ENCODE results near the gene TBX3.

The TBX3 gene

DNA sequence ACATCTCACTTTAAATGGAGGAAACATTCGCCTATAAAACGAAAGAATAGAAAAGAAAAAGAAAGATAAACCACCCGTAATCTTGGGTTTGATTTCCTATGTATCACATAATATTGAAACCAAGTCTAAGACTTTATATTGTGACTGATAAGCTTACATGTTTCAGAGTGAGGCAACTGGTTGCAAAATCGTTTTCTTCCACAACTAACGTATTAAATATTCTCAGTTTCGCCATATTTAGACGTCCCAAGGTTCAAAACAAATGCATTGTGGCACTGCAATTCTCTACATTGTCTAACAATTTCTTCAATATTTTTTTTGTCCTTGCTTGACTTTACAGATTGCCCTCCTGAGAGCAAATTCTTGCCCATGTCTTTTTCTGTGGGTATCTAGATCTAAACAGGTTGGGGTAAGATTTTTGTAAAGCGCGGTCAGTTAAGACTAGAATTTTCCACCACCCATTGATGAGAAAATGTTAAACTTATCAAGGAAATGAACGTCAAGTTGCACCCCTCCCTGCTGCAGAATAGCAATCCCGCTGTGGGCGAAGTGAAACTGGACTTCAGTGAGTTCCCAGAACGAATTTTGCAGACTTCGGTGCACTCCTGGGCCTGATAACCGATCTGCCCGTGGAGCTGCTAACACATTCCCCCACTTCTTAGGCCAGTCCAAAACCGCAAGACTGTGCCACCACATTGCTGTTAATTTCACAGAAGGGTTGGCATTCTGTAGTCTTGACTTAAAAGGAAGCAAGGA, 2.7 kb downstream of the TBX3 start:
- peak overlapping the region; percentile 86 for H3K14ac ChIP-seq (ENCODE audit: low read length)

DNA sequence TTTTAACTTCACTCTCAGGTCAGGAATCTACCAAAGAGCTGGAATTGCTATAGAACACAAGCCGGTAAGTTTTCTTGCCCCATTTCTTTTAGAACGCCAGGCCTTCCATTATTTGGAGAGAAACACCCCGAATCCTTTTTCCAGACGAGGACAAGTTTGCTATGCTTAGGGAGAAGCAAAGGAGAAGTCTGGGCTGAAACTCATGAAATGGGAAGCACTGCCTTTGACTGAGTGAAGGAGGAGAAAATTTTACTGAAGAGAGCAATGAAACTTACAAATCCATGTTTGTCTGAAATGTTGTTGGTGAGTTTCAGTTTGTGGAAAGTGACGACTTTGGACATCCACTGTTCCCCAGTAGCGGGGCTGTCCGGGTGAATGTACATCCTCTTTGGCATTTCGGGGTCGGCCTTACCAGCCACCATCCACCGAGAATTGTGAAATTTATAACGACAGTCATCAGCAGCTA, 3.3 kb downstream of the TBX3 start:
- peaks cover 58% of the 10 kb centered on the region for H3K79me2 ChIP-seq (ENCODE audit: control insufficient read depth, insufficient read depth, low read length, poor library complexity)
- H3K4me2 ChIP-seq (ENCODE audit: low read length): peak overlapping the region; percentile 73
- H4K12ac ChIP-seq (ENCODE audit: low read depth, low read length): no peak overlapping the region
- peak overlapping the region; percentile 93 for H3K4ac ChIP-seq (ENCODE audit: low read depth, low read length)
- H2AFZ ChIP-seq (ENCODE audit: insufficient read depth, low read length, poor library complexity): no peak overlapping the region
- peak overlapping the region; percentile 82 for H3K27ac ChIP-seq (ENCODE audit: low read depth, low read length)
- peaks cover 22 to 42% of the 10 kb centered on the region in 2 experiments for H3K36me3 ChIP-seq (ENCODE audit: control insufficient read depth in 1 of 2, insufficient read depth in 2 of 2, low read length in 2 of 2)
- H2BK12ac ChIP-seq (ENCODE audit: low read length): no peak overlapping the region
- peak overlapping the region; percentile 34 for H2BK120ac ChIP-seq (ENCODE audit: insufficient read depth, low read length, poor library complexity)
- peak overlapping the region; percentile 88 for H2BK5ac ChIP-seq (ENCODE audit: low read depth, low read length, poor library complexity)
- peaks cover 21 to 28% of the 10 kb centered on the region in 2 experiments for H3K4me1 ChIP-seq (ENCODE audit: control insufficient read depth in 1 of 2, insufficient read depth in 2 of 2, low read length in 2 of 2)
- H3K14ac ChIP-seq (ENCODE audit: low read length): peak overlapping the region; percentile 59
- DNase-seq: no peak
- no peak overlapping the region for H2AK5ac ChIP-seq (ENCODE audit: low read length)
- H3K79me1 ChIP-seq (ENCODE audit: low read length): peaks cover 59% of the 10 kb centered on the region
- no peaks in the 10 kb centered on the region for H3K27me3 ChIP-seq (ENCODE audit: insufficient read depth, low read length)
- H3K4me3 ChIP-seq (ENCODE audit: low read depth, low read length): peak overlapping the region; percentile 80
- no CpG with 5 or more reads among the region's 11 CpGs for WGBS (ENCODE audit: extremely low coverage, insufficient coverage, insufficient read length)
- H3K18ac ChIP-seq (ENCODE audit: low read length): no peak overlapping the region
- peak overlapping the region; percentile 53 for H4K8ac ChIP-seq (ENCODE audit: low read depth, low read length)
- H3K9me3 ChIP-seq (ENCODE audit: insufficient read depth, low read depth, low read length): no peaks in the 10 kb centered on the region
- H3K23ac ChIP-seq (ENCODE audit: low read length): peak overlapping the region; percentile 70
- peak overlapping the region; percentile 34 for H4K91ac ChIP-seq (ENCODE audit: low read depth, low read length)
- H3K9ac ChIP-seq (ENCODE audit: low read length): peak overlapping the region; percentile 93

More for the DNA sequence above, 2.7 kb downstream of the TBX3 start:
- H3K4ac ChIP-seq (ENCODE audit: low read depth, low read length): peak overlapping the region; percentile 98
- peak overlapping the region; percentile 73 for H3K4me2 ChIP-seq (ENCODE audit: low read length)
- no CpG with 5 or more reads among the region's 17 CpGs for WGBS (ENCODE audit: extremely low coverage, insufficient coverage, insufficient read length)
- H3K27me3 ChIP-seq (ENCODE audit: insufficient read depth, low read length): no peaks in the 10 kb centered on the region
- peaks cover 23 to 27% of the 10 kb centered on the region in 2 experiments for H3K4me1 ChIP-seq (ENCODE audit: control insufficient read depth in 1 of 2, insufficient read depth in 2 of 2, low read length in 2 of 2)
- peak overlapping the region; percentile 74 for H2BK120ac ChIP-seq (ENCODE audit: insufficient read depth, low read length, poor library complexity)
- no peak overlapping the region for H2AK5ac ChIP-seq (ENCODE audit: low read length)
- peaks cover 61% of the 10 kb centered on the region for H3K79me1 ChIP-seq (ENCODE audit: low read length)
- H3K9me3 ChIP-seq (ENCODE audit: insufficient read depth, low read depth, low read length): no peaks in the 10 kb centered on the region
- peak overlapping the region; percentile 54 for H3K18ac ChIP-seq (ENCODE audit: low read length)
- DNase-seq: peak in 1 of 2 donors; percentile 36
- H4K91ac ChIP-seq (ENCODE audit: low read depth, low read length): peak overlapping the region; percentile 66
- peak overlapping the region; percentile 54 for H4K8ac ChIP-seq (ENCODE audit: low read depth, low read length)
- H3K36me3 ChIP-seq (ENCODE audit: control insufficient read depth in 1 of 2, insufficient read depth in 2 of 2, low read length in 2 of 2): peaks cover 15 to 36% of the 10 kb centered on the region in 2 experiments
- H2AFZ ChIP-seq (ENCODE audit: insufficient read depth, low read length, poor library complexity): no peak overlapping the region
- H3K23ac ChIP-seq (ENCODE audit: low read length): no peak overlapping the region
- H4K12ac ChIP-seq (ENCODE audit: low read depth, low read length): peak overlapping the region; percentile 64
- H3K9ac ChIP-seq (ENCODE audit: low read length): peak overlapping the region; percentile 79
- H3K79me2 ChIP-seq (ENCODE audit: control insufficient read depth, insufficient read depth, low read length, poor library complexity): peaks cover 59% of the 10 kb centered on the region
- peak overlapping the region; percentile 15 for H2BK12ac ChIP-seq (ENCODE audit: low read length)
- H2BK5ac ChIP-seq (ENCODE audit: low read depth, low read length, poor library complexity): peak overlapping the region; percentile 94
- H3K27ac ChIP-seq (ENCODE audit: low read depth, low read length): peak overlapping the region; percentile 98
- H3K4me3 ChIP-seq (ENCODE audit: low read depth, low read length): peak overlapping the region; percentile 75

DNA sequence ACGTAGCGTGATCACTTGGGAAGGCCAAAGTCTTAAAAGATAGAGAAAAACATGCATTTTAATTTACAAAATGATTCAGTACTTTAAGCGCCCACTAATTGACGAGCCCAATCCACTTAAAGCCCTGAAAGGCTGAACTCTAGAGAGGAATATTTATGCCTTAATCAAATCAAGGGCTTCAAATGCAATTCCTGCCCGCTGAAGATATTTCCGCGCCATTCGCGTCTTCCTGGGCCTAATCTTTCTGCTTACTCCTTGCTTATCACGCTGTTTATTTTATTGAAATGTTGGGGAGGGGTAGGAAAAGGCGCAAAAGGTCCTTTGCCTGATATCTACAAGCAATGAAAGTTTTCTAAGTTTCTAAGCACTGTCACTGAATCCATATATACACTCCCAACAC, 4.0 kb downstream of the TBX3 start:
- Histone ChIP-seq H2AK5ac (ENCODE audit: low read length) (no peak overlapping the region), H2BK12ac (ENCODE audit: low read length) (no peak overlapping the region), H3K27ac (ENCODE audit: low read depth, low read length) (peak overlapping the region; percentile 75), H2BK120ac (ENCODE audit: insufficient read depth, low read length, poor library complexity) (no peak overlapping the region), H3K18ac (ENCODE audit: low read length) (no peak overlapping the region), H3K4ac (ENCODE audit: low read depth, low read length) (peak overlapping the region; percentile 97), H3K79me1 (ENCODE audit: low read length) (peaks cover 52% of the 10 kb centered on the region), H3K27me3 (ENCODE audit: insufficient read depth, low read length) (no peaks in the 10 kb centered on the region), H4K8ac (ENCODE audit: low read depth, low read length) (peak overlapping the region; percentile 43), H2AFZ (ENCODE audit: insufficient read depth, low read length, poor library complexity) (no peak overlapping the region), H3K4me3 (ENCODE audit: low read depth, low read length) (peak overlapping the region; percentile 67), H4K12ac (ENCODE audit: low read depth, low read length) (peak overlapping the region; percentile 5), H3K14ac (ENCODE audit: low read length) (peak overlapping the region; percentile 73), H3K9me3 (ENCODE audit: insufficient read depth, low read depth, low read length) (no peaks in the 10 kb centered on the region), H3K79me2 (ENCODE audit: control insufficient read depth, insufficient read depth, low read length, poor library complexity) (peaks cover 52% of the 10 kb centered on the region), H3K23ac (ENCODE audit: low read length) (no peak overlapping the region), H3K9ac (ENCODE audit: low read length) (peak overlapping the region; percentile 57), H3K4me2 (ENCODE audit: low read length) (peak overlapping the region; percentile 68), H2BK5ac (ENCODE audit: low read depth, low read length, poor library complexity) (peak overlapping the region; percentile 89), H3K36me3 (ENCODE audit: control insufficient read depth in 1 of 2, insufficient read depth in 2 of 2, low read length in 2 of 2) (peaks cover 25 to 47% of the 10 kb centered on the region in 2 experiments), H3K4me1 (ENCODE audit: control insufficient read depth in 1 of 2, insufficient read depth in 2 of 2, low read length in 2 of 2) (peaks cover 14 to 21% of the 10 kb centered on the region in 2 experiments), H4K91ac (ENCODE audit: low read depth, low read length) (peak overlapping the region; percentile 70)
- no CpG with 5 or more reads among the region's 11 CpGs for WGBS (ENCODE audit: extremely low coverage, insufficient coverage, insufficient read length)
- no peak for DNase-seq

DNA sequence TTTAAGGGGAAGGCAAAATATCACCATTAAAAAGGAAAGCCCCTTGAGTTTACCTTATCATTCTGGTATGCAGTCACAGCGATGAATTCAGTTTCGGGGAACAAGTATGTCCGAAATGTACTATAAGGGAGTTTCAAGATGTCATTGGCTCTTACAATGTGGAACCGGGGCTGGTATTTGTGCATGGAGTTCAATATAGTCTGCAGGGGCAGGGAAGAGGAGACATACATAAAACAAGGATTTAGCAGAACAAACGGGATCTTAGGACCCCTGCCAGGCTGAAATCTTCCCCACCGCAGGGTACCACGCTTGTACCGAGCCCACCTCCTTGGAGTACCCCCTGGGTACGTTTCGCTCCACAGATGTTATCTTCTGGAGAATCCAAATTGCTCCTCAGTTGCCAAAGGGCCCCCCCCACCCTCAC, 4.5 kb downstream of the TBX3 start:
- peak overlapping the region; percentile 63 for H3K18ac ChIP-seq (ENCODE audit: low read length)
- H3K4me1 ChIP-seq (ENCODE audit: control insufficient read depth in 1 of 2, insufficient read depth in 2 of 2, low read length in 2 of 2): peaks cover 17 to 23% of the 10 kb centered on the region in 2 experiments
- peak overlapping the region; percentile 5 for H4K12ac ChIP-seq (ENCODE audit: low read depth, low read length)
- no peak overlapping the region for H2AK5ac ChIP-seq (ENCODE audit: low read length)
- H2AFZ ChIP-seq (ENCODE audit: insufficient read depth, low read length, poor library complexity): no peak overlapping the region
- peak overlapping the region; percentile 68 for H3K4me2 ChIP-seq (ENCODE audit: low read length)
- H3K27me3 ChIP-seq (ENCODE audit: insufficient read depth, low read length): no peaks in the 10 kb centered on the region
- H4K91ac ChIP-seq (ENCODE audit: low read depth, low read length): peak overlapping the region; percentile 70
- peak overlapping the region; percentile 75 for H3K27ac ChIP-seq (ENCODE audit: low read depth, low read length)
- peak overlapping the region; percentile 89 for H2BK5ac ChIP-seq (ENCODE audit: low read depth, low read length, poor library complexity)
- peaks cover 49% of the 10 kb centered on the region for H3K79me1 ChIP-seq (ENCODE audit: low read length)
- H4K8ac ChIP-seq (ENCODE audit: low read depth, low read length): peak overlapping the region; percentile 68
- H3K23ac ChIP-seq (ENCODE audit: low read length): no peak overlapping the region
- peak overlapping the region; percentile 46 for H2BK120ac ChIP-seq (ENCODE audit: insufficient read depth, low read length, poor library complexity)
- peaks cover 29 to 51% of the 10 kb centered on the region in 2 experiments for H3K36me3 ChIP-seq (ENCODE audit: control insufficient read depth in 1 of 2, insufficient read depth in 2 of 2, low read length in 2 of 2)
- no peak overlapping the region for H2BK12ac ChIP-seq (ENCODE audit: low read length)
- H3K9ac ChIP-seq (ENCODE audit: low read length): peak overlapping the region; percentile 57
- no peak for DNase-seq
- H3K4ac ChIP-seq (ENCODE audit: low read depth, low read length): peak overlapping the region; percentile 97
- no CpG with 5 or more reads among the region's 10 CpGs for WGBS (ENCODE audit: extremely low coverage, insufficient coverage, insufficient read length)
- no peaks in the 10 kb centered on the region for H3K9me3 ChIP-seq (ENCODE audit: insufficient read depth, low read depth, low read length)
- peak overlapping the region; percentile 67 for H3K4me3 ChIP-seq (ENCODE audit: low read depth, low read length)
- peaks cover 51% of the 10 kb centered on the region for H3K79me2 ChIP-seq (ENCODE audit: control insufficient read depth, insufficient read depth, low read length, poor library complexity)
- peak overlapping the region; percentile 60 for H3K14ac ChIP-seq (ENCODE audit: low read length)
